GM18511 (cell line): ENCODE data around the gene UBC.
A peak's percentile ranks its signal among the peaks of the same experiment; 100 is the strongest.

ENCODE experiments used
- ATAC-seq: cut with Tn5 transposase; IDR thresholded peaks from one replicate; pipeline ENCODE4 v1.9.1; 2021; ENCODE audit warnings: mild to moderate bottlenecking, moderate library complexity; ENCODE audit not compliant: unreplicated experiment

Gene UBC

DNA sequence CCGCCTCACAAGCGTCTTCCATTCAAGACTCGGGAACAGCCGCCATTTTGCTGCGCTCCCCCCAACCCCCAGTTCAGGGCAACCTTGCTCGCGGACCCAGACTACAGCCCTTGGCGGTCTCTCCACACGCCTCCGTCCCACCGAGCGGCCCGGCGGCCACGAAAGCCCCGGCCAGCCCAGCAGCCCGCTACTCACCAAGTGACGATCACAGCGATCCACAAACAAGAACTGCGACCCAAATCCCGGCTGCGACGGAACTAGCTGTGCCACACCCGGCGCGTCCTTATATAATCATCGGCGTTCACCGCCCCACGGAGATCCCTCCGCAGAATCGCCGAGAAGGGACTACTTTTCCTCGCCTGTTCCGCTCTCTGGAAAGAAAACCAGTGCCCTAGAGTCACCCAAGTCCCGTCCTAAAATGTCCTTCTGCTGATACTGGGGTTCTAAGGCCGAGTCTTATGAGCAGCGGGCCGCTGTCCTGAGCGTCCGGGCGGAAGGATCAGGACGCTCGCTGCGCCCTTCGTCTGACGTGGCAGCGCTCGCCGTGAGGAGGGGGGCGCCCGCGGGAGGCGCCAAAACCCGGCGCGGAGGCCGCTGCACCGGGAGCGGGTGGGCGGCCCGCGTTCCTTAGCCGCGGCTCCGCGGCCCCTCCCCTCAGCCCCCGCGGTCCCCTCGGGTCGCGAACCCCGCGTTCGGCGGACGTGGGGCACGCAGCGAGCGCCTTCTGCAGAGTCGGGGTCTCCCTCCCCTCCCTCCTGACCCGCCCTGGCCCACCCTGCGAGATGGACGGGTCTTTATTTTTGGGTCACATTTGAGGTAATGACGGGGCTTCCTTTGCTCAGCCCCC, at the start of gene UBC:
Gene UBC (minus strand): TSS at position 259 of the 847 bp plus-strand sequence. CDS start 879 bp downstream, outside the sequence.
- ATAC-seq, result peak; percentile 22

DNA sequence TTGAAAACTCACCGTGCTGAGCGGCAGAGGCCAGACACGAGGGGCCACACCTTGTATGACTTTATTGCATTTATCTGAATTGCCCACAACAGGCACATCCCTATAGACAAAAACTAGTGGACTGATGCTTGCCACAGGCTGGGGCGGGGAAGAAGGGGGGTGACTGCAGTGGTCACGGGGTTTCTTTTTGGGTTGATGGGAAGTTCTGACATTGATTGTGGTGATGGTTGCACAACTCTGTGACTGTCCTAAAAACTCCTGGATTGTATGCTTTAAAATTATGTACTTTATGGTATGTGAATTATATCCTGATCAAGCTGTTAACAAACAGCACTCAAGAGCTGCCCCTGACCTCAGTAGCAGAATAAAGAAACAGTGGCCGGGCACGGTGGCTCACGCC, 48.8 kb upstream of the UBC start:
- ATAC-seq, result no peak

DNA sequence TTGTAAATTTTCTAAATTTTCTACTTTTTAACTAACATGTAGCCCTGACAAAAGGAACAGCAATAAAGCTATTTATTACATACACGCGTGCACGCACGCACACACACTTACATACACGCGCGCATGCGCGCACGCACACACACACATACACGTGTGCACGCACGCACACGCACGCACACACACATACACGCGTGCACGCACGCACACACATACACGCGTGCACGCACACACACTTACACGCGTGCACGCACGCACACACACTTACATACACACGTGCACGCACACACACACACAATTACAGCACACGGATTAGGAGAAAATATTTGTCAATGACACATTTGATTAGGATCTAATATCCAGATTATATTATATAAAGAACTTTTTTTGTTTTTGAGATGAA, 46.6 kb upstream of the UBC start:
- no peak for ATAC-seq

DNA sequence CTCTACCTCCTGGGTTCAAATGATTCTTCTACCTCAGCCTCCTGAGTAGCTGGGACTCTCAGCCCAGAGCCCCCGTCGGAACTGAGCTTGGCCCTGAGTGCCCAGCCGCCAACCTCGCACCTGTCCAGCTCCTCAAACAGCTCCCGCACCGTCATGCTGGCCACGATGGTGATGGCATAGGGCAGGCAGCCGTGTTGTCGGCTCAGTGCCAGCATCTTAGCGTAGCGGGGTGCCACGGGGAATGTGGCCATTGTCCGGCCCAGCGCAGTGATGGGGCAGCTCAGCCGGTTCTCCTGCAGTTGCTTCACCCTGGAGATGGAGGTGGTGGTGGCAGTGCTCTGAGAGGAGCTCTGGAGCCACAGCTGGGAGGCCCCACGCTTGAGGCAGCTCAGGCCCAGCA, 42.1 kb upstream of the UBC start:
- no peak for ATAC-seq

DNA sequence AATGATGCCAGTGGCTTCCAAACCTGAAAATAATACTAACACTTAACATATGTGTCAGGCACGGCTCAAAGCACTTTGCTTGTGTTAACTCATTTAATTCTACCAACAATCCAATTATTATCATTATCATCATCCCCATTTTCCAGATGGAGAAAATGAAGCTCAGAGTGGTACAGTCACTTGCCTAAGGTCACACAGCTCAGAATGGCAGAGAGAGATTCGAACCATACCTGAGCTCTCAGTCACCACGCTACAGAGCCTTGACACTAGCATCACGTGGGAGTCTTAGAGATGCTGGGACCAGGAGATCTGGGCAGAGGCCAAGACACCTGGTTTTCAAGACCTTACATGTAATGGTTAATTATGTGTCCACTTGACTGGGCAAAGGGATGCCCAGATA, 40.3 kb upstream of the UBC start:
- ATAC-seq, result no peak

DNA sequence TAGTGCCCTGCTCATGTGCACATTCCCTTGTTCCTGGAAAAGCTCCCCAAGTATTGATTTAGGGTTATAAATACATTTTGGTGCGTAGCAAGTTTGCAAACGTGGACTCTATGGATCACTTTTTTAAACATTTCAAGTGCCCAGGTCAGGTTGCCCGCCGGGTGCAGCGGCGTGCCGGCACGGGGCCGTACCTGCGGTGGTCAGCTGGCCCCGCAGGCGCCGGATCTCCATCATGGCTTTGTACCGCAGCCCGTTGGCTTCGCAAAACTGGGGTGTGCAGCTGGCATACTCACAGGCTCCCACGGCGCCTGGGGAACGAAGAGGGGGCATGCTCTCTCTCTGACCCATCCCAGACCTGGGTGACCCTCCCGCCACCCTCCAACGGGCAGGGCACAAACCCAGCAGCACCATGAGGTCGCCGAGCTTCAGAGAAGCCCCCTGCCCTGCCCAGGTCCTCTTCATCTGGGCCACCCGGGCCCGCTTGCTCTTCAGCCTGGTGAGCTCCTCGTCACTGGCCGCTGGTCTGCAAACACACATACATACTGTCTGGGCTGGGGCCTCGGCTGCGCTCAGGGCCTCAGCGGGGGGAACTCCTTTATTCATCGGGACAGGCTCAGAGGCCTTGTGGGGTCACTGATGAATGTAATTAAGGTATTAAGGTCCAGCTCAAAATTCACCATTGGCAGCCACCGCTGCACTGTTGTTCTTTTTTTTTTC, 39.4 kb upstream of the UBC start:
- no peak for ATAC-seq

DNA sequence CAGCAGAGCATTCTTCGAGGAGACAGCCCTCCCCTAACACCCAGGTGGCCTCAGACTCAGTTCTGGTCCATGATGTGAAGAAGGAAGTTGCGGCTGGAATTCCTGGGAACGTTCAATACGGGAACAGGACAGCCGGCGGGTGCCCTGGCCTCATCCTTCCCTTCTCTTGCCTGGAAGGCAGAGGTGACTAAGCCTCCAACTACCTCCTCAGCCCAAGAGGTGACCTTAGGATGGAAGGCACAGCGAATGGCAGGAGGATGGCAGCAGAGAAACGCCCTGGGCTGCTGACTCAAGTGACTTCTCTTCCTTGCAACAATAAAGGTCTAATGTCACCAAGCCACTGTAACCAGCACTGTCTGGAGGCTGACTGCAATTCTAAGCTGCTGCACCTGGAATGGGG, 38.4 kb upstream of the UBC start:
- no peak for ATAC-seq

DNA sequence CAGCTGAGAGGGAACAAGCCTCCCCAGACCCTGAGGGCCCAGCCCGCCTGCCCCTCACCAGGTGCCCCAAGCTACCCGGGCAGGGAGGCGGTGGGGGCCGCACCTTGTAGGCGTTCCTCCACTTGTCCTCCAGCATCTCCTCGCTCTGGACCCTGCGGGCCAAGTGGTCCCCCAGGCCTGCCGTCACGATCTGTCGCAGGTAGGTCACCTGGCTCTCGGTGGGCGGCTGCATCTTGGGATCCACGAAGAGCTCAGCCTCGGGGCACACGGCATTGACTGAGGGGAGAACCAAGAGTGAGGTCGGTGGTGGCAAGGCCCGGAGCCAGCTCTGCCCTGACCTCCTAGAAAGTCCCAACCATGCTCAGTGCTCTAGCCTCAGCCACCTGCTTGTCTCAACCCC, 37.8 kb upstream of the UBC start:
- no peak for ATAC-seq

DNA sequence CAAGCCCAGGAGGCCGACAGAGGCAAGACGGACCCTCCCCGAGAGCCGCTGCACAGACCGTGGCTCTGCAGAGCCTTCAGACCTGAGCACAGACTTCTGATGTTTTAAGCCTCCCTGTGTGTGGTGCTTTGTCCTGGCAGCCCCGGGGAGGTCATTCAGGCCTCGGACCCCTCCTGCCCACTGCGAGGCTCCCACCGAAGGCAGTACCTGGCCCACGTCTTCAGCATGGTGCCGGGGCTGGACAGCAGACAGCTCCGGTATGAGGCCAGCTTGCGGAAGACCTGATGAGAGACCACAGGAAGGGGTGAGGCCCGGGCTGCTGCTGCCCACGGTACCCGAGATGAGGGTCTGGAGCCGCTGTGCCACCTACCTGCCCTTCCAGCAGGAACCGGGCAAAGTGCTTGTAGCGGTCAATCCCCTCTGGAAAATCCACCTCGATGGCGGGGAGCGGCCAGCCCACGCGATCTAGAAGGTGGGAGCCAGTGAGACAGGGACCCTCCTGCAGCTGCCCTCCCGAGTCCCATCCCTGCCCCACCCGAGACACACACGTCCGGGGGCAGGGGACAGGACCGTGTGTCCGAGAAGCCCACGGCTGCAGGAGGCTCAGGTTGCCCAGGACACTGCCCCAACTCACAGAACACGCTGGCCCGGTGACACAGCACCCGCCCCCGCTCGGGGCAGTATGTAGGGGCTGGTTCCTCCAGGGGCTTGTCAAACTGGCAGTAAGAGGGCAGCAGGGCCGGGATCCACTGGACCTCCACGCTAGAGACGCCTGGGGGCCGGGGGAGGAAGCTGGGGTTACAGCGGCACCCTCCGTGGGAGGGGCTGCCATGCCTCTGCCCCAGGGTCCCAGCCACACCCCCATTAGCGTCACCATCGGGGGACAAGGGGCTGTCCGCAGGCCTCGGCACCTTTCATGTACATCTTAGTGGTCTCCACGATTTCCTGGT, 35.6 kb upstream of the UBC start:
- ATAC-seq, result no peak

DNA sequence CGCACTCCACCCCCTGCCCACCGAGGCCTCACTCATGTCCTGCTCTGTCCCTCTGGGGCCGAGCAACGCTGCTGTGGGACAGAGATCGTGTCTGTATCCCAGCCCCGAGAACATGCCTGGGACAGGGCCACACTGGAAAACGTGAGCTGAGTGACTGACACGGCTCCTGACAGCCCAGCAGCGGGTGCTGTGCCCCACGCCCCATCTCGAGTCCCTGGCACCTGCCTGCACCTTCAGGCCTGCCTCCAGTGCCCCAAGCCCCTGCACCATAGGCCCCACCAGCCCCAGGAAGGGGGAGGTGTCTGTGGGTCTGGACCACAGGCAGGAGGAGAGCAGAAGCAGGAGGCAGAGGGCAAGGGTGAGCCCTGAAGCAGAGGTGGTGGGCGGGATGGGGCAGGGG, 34.6 kb upstream of the UBC start:
- no peak for ATAC-seq

DNA sequence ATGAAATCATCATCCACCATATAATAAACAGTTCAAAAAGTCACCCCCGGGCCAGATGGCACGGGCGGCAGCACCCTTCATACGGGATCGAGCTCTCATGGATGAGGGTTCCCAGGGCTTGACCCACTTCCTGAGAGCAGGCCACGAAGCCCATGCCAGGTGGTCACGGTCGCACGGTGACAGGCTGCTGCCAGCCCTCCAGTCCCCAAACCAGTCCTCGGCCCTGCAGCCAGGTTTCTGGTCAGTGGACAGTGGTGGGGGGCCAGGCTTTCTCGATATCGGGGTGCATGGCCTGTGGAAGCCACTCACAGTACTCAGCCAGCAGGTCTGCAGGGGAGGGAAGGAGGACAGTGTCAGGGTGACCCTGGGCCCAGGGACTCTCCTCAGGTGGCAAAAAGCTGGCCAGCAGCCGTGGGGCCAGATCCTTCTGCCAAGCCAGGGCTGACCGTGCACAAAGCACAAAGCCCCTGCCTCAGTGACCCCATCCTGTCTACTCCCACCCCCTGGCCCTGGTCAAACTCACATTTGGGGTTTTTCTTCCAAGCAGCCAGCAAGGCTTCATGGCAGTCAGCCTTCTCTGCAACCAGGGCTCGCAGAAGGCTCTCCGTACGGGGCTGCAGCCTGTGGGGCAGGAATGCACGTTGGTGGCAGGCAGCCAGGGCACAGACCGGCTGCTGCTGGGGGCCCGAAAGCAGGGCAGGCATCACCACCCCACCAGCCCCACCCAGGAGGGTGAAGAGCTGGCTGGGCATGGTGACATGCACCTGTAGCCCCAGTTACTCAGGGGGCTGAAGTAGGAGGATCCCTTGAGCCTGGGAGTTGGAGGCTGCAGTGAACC, 33.3 kb upstream of the UBC start:
- ATAC-seq, result no peak

DNA sequence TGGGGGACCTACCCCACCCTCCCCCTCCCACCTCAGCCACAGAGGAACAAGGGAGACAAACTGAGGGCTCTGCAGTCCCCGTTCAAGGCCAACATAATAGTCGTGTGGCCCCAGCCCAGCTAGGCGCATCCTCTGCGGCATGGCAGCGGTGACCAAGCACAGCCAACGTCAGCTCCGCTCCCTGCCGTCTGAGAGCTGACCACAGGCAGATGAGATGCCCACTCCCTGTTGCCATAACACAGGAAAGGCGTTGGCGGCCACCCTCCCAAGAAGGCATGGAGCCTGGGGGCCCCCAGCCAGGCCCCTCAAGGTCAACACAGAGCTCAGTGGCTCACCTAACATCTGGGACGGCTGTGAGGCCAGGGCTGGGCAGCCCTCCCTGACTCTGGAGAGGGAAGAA, 32.6 kb upstream of the UBC start:
- ATAC-seq, result no peak

DNA sequence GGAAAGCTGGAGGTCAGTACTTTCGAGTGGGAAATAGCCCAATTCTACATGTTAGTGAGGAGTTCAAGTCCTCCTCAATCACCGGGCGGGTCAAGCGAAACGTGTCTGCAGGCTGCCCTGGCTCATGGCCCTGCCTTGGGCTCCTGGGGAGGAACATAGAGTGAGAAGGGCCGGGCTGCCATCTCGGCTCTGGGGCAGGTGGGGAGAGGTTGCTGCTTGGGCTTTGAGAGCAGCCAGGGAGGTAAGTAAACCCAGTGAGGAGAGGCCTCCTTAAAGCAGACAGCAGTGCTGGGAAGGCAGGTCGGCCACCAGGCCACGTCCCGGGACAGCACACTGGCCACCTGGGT, 32.0 kb upstream of the UBC start:
- no peak for ATAC-seq

DNA sequence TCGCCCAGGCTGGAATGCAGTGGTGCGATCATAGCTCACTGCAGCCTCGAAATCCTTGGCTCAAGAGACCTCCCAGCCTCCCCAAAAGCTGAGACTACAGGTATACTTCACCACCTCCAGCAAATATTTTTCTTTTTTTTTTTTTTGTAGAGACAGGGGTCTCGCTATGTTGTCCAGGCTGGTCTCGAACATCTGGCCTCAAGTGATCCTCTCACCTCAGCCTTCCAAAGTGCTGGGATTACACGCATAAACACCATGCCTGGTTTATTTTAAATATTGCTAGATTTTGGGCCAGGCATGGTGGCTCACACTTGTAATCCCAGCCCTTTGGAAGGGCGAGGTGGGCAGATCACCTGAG, 26.7 kb upstream of the UBC start:
- no peak for ATAC-seq

DNA sequence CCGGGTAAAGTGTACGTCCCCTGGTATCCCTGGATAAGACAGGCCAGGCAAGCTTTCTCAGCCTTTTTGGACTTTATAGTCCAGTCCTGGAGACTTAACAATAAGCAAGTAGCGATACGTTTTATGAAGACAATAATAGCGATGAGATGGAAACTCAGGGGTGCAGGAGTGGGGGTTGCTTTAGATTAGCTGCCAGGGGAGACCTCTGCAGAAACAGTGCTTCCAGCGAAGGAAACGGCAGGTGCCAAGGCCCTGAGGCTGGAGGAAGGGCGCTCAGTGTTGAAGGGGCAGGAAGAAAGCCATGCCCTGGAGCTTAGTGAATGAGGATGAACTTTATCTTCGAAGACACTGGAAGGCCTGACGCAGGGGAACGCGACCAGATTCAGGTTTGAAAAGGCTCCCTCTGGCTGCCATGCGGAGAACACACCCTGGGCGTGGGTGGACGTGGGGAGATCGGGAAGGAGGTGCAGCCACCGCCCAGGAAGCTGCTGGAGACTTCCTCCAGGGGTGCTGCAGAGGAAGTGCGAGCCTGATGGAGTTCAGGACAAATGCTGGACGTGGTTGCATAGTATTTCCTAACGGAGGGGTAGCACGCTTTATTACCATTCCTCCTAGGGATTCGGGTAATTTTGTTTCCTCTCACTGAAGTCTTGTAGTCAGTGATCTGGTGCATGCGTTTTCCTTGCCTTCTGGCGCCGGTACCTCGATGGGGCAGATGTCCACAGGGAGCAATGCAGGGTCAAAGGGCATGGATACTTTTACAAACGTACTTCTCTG, 26.1 kb upstream of the UBC start:
- ATAC-seq, result peak; percentile 43

DNA sequence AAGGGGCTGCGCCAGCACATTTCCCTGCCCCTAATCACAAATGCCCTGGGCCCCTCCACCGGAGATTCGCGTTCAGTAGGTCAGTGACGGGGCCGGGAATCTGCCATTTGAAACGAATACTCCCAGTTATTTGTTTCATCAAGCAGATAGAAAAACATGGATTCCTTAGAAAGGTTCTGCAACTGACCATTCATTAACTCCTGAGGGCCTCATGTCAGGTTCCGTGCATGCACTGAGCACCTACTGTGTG, 25.6 kb upstream of the UBC start:
- ATAC-seq, result peak; percentile 10

DNA sequence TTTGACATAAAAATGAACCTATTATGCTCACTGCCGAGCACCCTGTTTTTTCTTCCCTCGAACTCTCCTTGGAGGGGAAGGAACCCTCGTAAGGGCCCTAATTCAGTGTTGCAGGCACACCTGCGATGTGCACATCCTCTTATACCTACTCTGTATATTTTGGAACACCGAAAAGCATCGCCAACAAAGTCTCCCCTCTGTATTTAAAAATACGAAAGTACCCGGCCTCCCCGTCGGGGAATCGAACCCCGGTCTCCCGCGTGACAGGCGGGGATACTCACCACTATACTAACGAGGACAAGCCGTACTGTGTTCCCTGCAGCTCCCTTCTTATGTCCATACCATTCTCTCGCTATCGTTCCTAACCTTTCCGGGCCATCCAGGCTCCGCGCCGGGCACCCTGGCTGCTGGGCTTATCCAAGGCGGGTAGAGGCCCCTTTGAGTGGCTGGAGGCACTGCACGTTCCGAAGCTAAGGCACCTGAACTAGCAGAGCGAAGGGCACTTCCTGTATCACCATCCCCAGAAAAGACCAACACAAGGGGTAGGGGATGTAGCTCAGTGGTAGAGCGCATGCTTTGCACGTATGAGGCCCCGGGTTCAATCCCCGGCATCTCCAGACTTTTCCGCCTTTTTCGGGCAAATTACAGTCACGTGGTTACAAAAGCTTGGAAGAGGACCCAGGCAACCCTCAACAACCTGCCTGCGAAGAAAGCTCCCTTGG, 25.1 kb upstream of the UBC start:
- ATAC-seq, result peak; percentile 63

DNA sequence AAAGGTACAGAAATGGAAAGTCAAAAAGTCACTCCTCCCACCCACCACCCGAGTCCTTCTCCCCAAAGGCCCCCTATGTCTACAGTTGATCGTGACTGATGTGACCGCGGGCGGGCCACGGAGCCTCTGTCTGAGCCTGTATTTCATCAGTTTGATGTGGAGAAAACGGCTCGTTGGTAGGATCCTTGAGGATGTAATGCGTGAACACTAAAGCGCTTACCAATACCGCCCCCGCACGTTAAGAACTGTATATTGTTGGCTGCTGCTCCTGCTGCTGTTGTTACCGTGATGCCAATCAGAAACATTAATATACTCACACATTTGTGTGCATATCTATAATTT, 24.6 kb upstream of the UBC start:
- peak; percentile 38 for ATAC-seq

DNA sequence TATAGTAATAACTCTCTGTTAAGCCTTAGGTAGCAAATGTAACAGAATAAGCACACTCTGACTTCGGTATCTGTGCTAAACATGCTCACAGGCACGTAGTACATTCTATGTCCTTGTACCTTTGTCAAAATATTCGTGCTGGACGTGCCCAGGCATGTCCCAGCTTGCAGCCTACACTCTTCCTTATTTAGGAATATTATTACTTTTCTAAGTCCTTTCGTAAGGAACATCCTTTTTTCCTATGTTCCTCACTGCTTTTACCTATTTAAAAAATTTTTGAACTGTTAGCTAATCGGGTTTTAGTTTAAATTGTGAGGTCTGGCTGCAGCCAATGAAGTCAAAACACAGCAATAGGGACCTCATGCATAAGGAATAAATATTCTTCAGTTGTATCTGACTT, 24.1 kb upstream of the UBC start:
- no peak for ATAC-seq

DNA sequence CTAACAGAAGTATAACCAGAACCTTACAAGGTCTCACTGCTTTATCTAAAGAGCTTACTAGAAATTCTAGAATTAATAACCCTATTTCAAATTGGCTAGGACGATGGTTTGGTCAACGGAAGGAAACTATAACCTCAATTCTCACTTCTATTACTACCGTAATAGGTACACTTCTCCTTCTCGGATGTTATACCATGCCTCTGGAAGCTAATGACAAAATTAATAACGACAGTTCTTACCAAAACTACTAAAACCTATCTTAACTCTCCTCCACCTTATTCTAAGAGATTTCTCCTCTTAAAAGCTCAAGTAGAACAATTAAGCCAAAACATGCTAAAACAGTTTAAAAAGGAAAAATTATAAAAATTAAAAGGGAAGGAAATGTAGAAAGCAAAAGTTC, 23.7 kb upstream of the UBC start:
- ATAC-seq, result no peak
